Endothelial cell of umbilical vein (primary cell): ENCODE measurements around the gene COQ4. TPM values are rescaled to one million over a fixed set of nuclear protein-coding genes. Genes with fewer than 3 reads are reported as not detected.

ENCODE experiments used
- BruUV-seq: library from RNA; stranded (reverse); fragments of 400-500 nt; replicated peaks from 2 replicates; lab custom pipeline; 2021; lab: Mats Ljungman, UMichigan
- CTCF ChIA-PET: fragments of 300-600, 350-600 bp; sonication (Branson Sonifier 250); formaldehyde crosslinking; loops from one replicate; lab custom pipeline; 2021; ENCODE audit warnings: antibody characterized with exemption, inconsistent platforms; lab: Charles Lee
- POLR2A ChIA-PET: fragments of 300-600, 350-600 bp; sonication (Branson Sonifier 250); formaldehyde crosslinking; loops from one replicate; lab custom pipeline; 2021; ENCODE audit warnings: antibody characterized with exemption, inconsistent platforms; lab: Charles Lee
- DNase-seq: peaks from one replicate; pipeline ENCODE4 v3.0.0-alpha.2; 2011; ENCODE audit warnings: low read depth, low spot score
- FAIRE-seq: peaks from 2 replicates; lab custom pipeline; 2011; peaks lifted over from hg19 to GRCh38; lab: Jason Lieb, UNC
- H2AFZ ChIP-seq: 2 replicates; pipeline ENCODE4 v1.6.0; 2012; ENCODE audit warnings: low read depth, low read length, control low read depth, inconsistent platforms
- H3K27ac ChIP-seq: 2 replicates; pipeline ENCODE4 v1.5.1; 2011; ENCODE audit warnings: low read depth, mild to moderate bottlenecking, control low read depth, low read length, moderate library complexity; ENCODE audit not compliant: insufficient read depth
- H3K27me3 ChIP-seq, 2 experiments: 2 replicates each; pipeline versions ENCODE4 v1.6.0 to v1.6.1; 2011; ENCODE audit warnings: low read length in 2 of 2, mixed read lengths in 1 of 2; ENCODE audit not compliant: control insufficient read depth in 2 of 2, insufficient read depth in 2 of 2
- H3K36me3 ChIP-seq, 2 experiments: 2 replicates in 1 of 2; 3 replicates in 1 of 2; pipeline ENCODE4 v1.5.1; 2011; ENCODE audit warnings: low read length in 2 of 2, mild to moderate bottlenecking in 1 of 2, moderate library complexity in 1 of 2; ENCODE audit not compliant: control insufficient read depth in 2 of 2, insufficient read depth in 2 of 2; ENCODE audit errors: extremely low read depth in 1 of 2
- H3K4me1 ChIP-seq: 3 replicates; pipeline ENCODE4 v1.5.1; 2011; ENCODE audit warnings: mild to moderate bottlenecking, low read length; ENCODE audit not compliant: control insufficient read depth, insufficient read depth; ENCODE audit errors: extremely low read depth
- H3K4me2 ChIP-seq: 2 replicates; pipeline ENCODE4 v1.6.1; 2011; ENCODE audit warnings: low read length, control low read depth, mixed read lengths; ENCODE audit not compliant: insufficient read depth
- H3K4me3 ChIP-seq, 3 experiments: fragments of 200-600 bp in 1 of 3; sonication (generic), shearing (Covaris generic) in 1 of 3; replicated peaks in 1 of 3; 2 replicates each; pipeline ENCODE4 v1.5.1; 2011 to 2016; ENCODE audit warnings: control low read depth in 3 of 3, low read length in 3 of 3, mild to moderate bottlenecking in 2 of 3, inconsistent platforms in 1 of 3, low read depth in 1 of 3, moderate library complexity in 1 of 3; ENCODE audit not compliant: insufficient read depth in 1 of 3
- H3K79me2 ChIP-seq: 2 replicates; pipeline ENCODE4 v1.6.0; 2012; ENCODE audit warnings: low read length, inconsistent platforms; ENCODE audit not compliant: control insufficient read depth, insufficient read depth
- H3K9ac ChIP-seq: replicated peaks from 2 replicates; pipeline ENCODE3; 2011; ENCODE audit warnings: low read length, control low read depth; ENCODE audit not compliant: insufficient read depth; ENCODE audit errors: extremely low read depth
- H3K9me1 ChIP-seq: replicated peaks from 3 replicates; pipeline ENCODE4 v1.6.0; 2011; ENCODE audit warnings: mild to moderate bottlenecking, low read length; ENCODE audit not compliant: control insufficient read depth, insufficient read depth; ENCODE audit errors: extremely low read depth
- H3K9me3 ChIP-seq: replicated peaks from 2 replicates; pipeline ENCODE4 v1.5.1; 2012; ENCODE audit warnings: low read length, inconsistent platforms; ENCODE audit not compliant: control insufficient read depth, insufficient read depth
- H4K20me1 ChIP-seq: replicated peaks from 2 replicates; pipeline ENCODE3; 2011; ENCODE audit warnings: mild to moderate bottlenecking, low read length; ENCODE audit not compliant: control insufficient read depth, insufficient read depth; ENCODE audit errors: extremely low read depth
- CTCF ChIP-seq, 2 donors: IDR thresholded peaks; 1 replicate in 1 of 2; 2 replicates in 1 of 2; pipeline ENCODE4 v1.5.1; 2011; ENCODE audit warnings: low read length in 2 of 2, mild to moderate bottlenecking in 2 of 2, moderate library complexity in 2 of 2, control low read depth in 1 of 2, inconsistent platforms in 1 of 2, low read depth in 1 of 2; ENCODE audit not compliant: insufficient read depth in 1 of 2; ENCODE audit errors: extremely low read depth in 1 of 2
- EZH2 ChIP-seq: IDR thresholded peaks from 2 replicates; pipeline ENCODE4 v1.6.1; 2012; ENCODE audit warnings: borderline replicate concordance, low read depth, mild to moderate bottlenecking, moderate library complexity, low read length, inconsistent platforms; ENCODE audit not compliant: severe bottlenecking
- FOS ChIP-seq: IDR thresholded peaks from 2 replicates; pipeline ENCODE4 v1.6.1; 2011; ENCODE audit warnings: mild to moderate bottlenecking, low read length, moderate library complexity, borderline replicate concordance; ENCODE audit not compliant: insufficient read depth
- GATA2 ChIP-seq: IDR thresholded peaks from 2 replicates; pipeline ENCODE4 v1.7.0; 2011; ENCODE audit warnings: low read depth, mild to moderate bottlenecking, moderate library complexity, mixed read lengths, low read length; ENCODE audit not compliant: insufficient read length, insufficient read depth
- JUN ChIP-seq: IDR thresholded peaks from 2 replicates; pipeline ENCODE4 v1.6.1; 2011; ENCODE audit warnings: borderline replicate concordance, low read depth; ENCODE audit not compliant: insufficient read length, insufficient read depth
- MAX ChIP-seq: IDR thresholded peaks from 2 replicates; pipeline ENCODE4 v1.6.1; 2011; ENCODE audit not compliant: insufficient read depth, insufficient read length
- POLR2A ChIP-seq: IDR thresholded peaks from 2 replicates; pipeline ENCODE4 v1.6.1; 2012; ENCODE audit warnings: low read depth, mild to moderate bottlenecking, control low read depth, low read length
- POLR2AphosphoS5 ChIP-seq: IDR thresholded peaks from 2 replicates; pipeline ENCODE4 v1.6.1; 2012; ENCODE audit warnings: low read depth, mild to moderate bottlenecking, control low read depth, low read length, moderate library complexity; ENCODE audit not compliant: insufficient read depth
- dilution Hi-C: fragments of 300-500 bp; cut with MboI; formaldehyde crosslinking; loops from one replicate; pipeline ENCODE4 v1.15.0; 2019; ENCODE audit warnings: low sequenced_read_pairs; ENCODE audit not compliant: extremely low pct_ligation_motif_present
- intact Hi-C: fragments of 100-400 bp; cut with micrococcal nuclease; formaldehyde crosslinking; loops from one replicate; pipeline ENCODE4 v1.10.0; 2022
- polyA plus RNA-seq, 4 experiments: library from polyadenylated mRNA; depleted of rRNA in 3 of 4; stranded (reverse) in 3 of 4; unstranded in 1 of 4; fragments of >200 nt; gene quantifications; 2 replicates each; pipeline versions ENCODE4 v1.2.1 to v1.2.3, GENCODE V29; 2011 to 2012; ENCODE audit warnings: missing spikeins in 1 of 4
- total RNA-seq: library from RNA; stranded (reverse); gene quantifications from 2 replicates; pipeline ENCODE4 v1.2.3, GENCODE V29; 2021

COQ4 gene
- total and polyA plus RNA-seq, 2 donors (not counting 3 experiments of a cell fraction or from before 2014, with no cell fraction given): 44.4 to 78.1 TPM

GRCh38 chr9:128383007-128383753 lies 60.5 kb downstream of the COQ4 start:
- Histone ChIP-seq H3K36me3 (peaks cover 5 to 13% of the 10 kb centered on the region in 2 experiments), H3K9ac (no peak overlapping the region), H3K4me1 (no peaks in the 10 kb centered on the region), H4K20me1 (no peaks in the 10 kb centered on the region), H3K27ac (no peak overlapping the region), H3K27me3 (no peaks in the 10 kb centered on the region), H2AFZ (no peak overlapping the region), H3K4me3 (no peak overlapping the region), H3K9me3 (no peaks in the 10 kb centered on the region), H3K4me2 (no peak overlapping the region), H3K9me1 (no peaks in the 10 kb centered on the region), H3K79me2 (no peaks in the 10 kb centered on the region)
- FAIRE-seq (no peak), DNase-seq (no peak)
- TF ChIP-seq POLR2A (no peak), CTCF (IDR thresholded peaks at IDR 0.05; ENCODE audit: extremely low read depth in 1 of 2, insufficient read depth in 1 of 2, low read depth in 1 of 2, low read length in 2 of 2) (no peak), JUN (no peak), MAX (no peak), FOS (no peak), EZH2 (no peak), POLR2AphosphoS5 (no peak), GATA2 (no peak)
- ChIA-PET CTCF (interaction anchor here (1.4 to 3.3 kb wide), 4 partner anchors 21 to 55 kb away, joined by 3 to 12 read pairs (median 7); partner anchors contain the start of gene CERCAM), POLR2A (no interaction called here)
- dilution Hi-C loops (no loop called here), intact Hi-C loops (no loop called here)
- BruUV-seq: no TSS peak

Other genes with a start within 250 kb of the COQ4 start
- 64.2 and 69.6 TPM in 2 replicates for gene PTGES2, start 195.1 kb upstream of the COQ4 start, total RNA-seq
- 69.8 and 69.9 TPM in 2 replicates for gene PTGES2, start 195.1 kb upstream of the COQ4 start, polyA plus RNA-seq
- not detected in 2 replicates for gene LCN2, start 173.4 kb upstream of the COQ4 start, total RNA-seq
- gene LCN2, start 173.4 kb upstream of the COQ4 start, polyA plus RNA-seq: not detected in 2 replicates
- gene BBLN, start 162.6 kb upstream of the COQ4 start, total RNA-seq: 51.0 and 53.2 TPM in 2 replicates
- 124 and 206 TPM in 2 replicates for gene BBLN, start 162.6 kb upstream of the COQ4 start, polyA plus RNA-seq
- gene CIZ1, start 131.3 kb upstream of the COQ4 start, total RNA-seq: 143 and 150 TPM in 2 replicates
- 88.3 and 97.2 TPM in 2 replicates for gene CIZ1, start 131.3 kb upstream of the COQ4 start, polyA plus RNA-seq
- 2.9 and 7.9 TPM in 2 replicates for gene DNM1, start 119.5 kb upstream of the COQ4 start, total RNA-seq
- gene DNM1, start 119.5 kb upstream of the COQ4 start, polyA plus RNA-seq: 0.59 TPM in 2 replicates
- gene GOLGA2, start 46.8 kb upstream of the COQ4 start, total RNA-seq: 107 and 114 TPM in 2 replicates
- 42.3 and 52.3 TPM in 2 replicates for gene GOLGA2, start 46.8 kb upstream of the COQ4 start, polyA plus RNA-seq
- 21.2 and 25.2 TPM in 2 replicates for gene SWI5, start 46.6 kb upstream of the COQ4 start, total RNA-seq
- gene SWI5, start 46.6 kb upstream of the COQ4 start, polyA plus RNA-seq: 58.0 and 62.0 TPM in 2 replicates
- 35.4 and 39.3 TPM in 2 replicates for gene TRUB2, start 392 bp upstream of the COQ4 start, total RNA-seq
- gene TRUB2, start 392 bp upstream of the COQ4 start, polyA plus RNA-seq: 17.6 and 21.1 TPM in 2 replicates
- 35.0 and 36.9 TPM in 2 replicates for gene SLC27A4, start 17.7 kb downstream of the COQ4 start, total RNA-seq
- gene SLC27A4, start 17.7 kb downstream of the COQ4 start, polyA plus RNA-seq: 29.9 and 31.8 TPM in 2 replicates
- 100 and 101 TPM in 2 replicates for gene URM1, start 48.5 kb downstream of the COQ4 start, total RNA-seq
- 86.5 and 98.7 TPM in 2 replicates for gene URM1, start 48.5 kb downstream of the COQ4 start, polyA plus RNA-seq
- gene CERCAM, start 98.0 kb downstream of the COQ4 start, total RNA-seq: 46.8 and 47.9 TPM in 2 replicates
- gene CERCAM, start 98.0 kb downstream of the COQ4 start, polyA plus RNA-seq: 77.8 and 105 TPM in 2 replicates
- 49.5 and 50.5 TPM in 2 replicates for gene ODF2, start 133.2 kb downstream of the COQ4 start, total RNA-seq
- gene ODF2, start 133.2 kb downstream of the COQ4 start, polyA plus RNA-seq: 12.8 and 16.7 TPM in 2 replicates
- gene GLE1, start 181.9 kb downstream of the COQ4 start, total RNA-seq: 20.5 and 22.6 TPM in 2 replicates
- 12.2 and 13.0 TPM in 2 replicates for gene GLE1, start 181.9 kb downstream of the COQ4 start, polyA plus RNA-seq
- gene SPTAN1, start 229.7 kb downstream of the COQ4 start, total RNA-seq: 478 and 502 TPM in 2 replicates
- 408 and 487 TPM in 2 replicates for gene SPTAN1, start 229.7 kb downstream of the COQ4 start, polyA plus RNA-seq